ENCODE results near the gene PDGFA. TPM values are rescaled to one million over a fixed set of nuclear protein-coding genes. Genes with fewer than 3 reads are reported as not detected.
"Not testable (repeated sequence)": the region's sequence is repeated elsewhere in the genome, so short reads cannot be mapped to it uniquely, and the experiment has no call there.

Gene PDGFA
- total and polyA plus RNA-seq, 2 donors: 25.1 to 28.9 TPM

DNA sequence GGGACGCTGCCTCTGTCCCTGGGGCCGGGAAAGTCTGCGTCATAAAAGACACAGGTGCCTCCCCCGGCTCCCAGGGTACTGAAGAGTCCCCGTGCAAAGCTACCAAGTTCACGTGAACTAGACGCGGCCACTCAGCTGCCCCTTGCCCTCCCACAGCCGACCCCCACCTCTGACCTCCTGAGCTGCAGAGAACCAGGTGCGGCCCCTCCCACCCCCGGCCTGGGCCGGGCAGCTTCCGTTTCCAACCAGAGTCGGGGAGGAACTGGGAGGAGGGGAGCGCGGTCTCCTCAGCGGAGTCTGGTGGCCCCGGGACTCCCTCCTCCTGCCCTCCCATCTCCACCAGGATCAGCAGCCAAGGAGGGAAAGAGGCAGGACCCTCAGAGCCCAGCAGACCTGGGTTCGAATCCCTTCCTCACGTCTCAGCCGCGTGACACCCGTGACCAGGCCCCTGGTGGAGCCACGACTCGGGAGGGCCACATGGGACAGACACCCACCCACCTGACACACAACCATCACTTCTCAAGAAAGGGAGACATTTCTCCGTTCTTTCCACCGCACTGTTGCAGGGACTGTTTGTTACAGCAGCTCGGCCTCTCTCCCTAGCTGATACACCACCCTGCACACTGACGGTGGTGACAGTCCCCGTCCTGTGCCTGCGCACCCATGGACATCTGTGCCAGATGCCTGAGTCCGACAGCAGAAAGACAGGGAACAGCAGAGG lies 37.4 kb upstream of the PDGFA start:
- no peak overlapping the region for H3K4me3 ChIP-seq (ENCODE audit: low read depth, low read length)
- H3K36me3 ChIP-seq (ENCODE audit: insufficient read depth): no peaks in the 10 kb centered on the region
- no peaks in the 10 kb centered on the region for H3K4me1 ChIP-seq (ENCODE audit: insufficient read depth)
- no peak overlapping the region for H3K27ac ChIP-seq (ENCODE audit: low read depth)
- DNase-seq (ENCODE audit: extremely low spot score): no peak
- WGBS: 92% methylated on average over 32 of the region's 32 CpGs

DNA sequence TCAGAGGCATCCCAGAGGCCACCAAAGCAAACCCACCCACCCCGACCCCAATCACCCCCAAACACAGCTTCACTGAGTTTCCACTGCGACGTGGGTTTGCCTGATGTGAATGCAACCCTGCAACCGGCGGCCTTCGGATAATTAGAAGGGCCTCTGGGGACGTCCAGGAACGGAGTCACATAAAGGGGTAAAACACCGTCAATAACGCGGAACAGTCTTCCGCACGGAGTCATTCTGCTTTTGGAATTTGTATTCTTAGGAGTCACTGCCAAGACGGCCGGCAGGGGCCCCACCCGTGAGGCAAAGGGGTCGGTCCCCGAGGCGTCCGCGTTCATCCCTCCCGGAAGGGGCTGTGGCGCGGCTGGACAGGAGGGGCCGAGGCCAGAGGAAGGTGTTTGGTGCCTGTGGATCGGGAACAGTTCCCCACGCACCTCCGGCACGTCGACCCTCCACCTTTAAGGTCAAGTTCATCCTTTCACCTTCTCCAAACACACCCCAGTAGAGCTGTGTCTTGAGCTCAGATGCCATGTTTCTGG lies 36.7 kb upstream of the PDGFA start:
- DNase-seq (ENCODE audit: extremely low spot score): no peak
- H3K27ac ChIP-seq (ENCODE audit: low read depth): no peak overlapping the region
- no peak overlapping the region for H3K4me3 ChIP-seq (ENCODE audit: low read depth, low read length)
- H3K4me1 ChIP-seq (ENCODE audit: insufficient read depth): no peaks in the 10 kb centered on the region
- WGBS: 87% methylated on average over 30 of the region's 30 CpGs
- no peaks in the 10 kb centered on the region for H3K36me3 ChIP-seq (ENCODE audit: insufficient read depth)

DNA sequence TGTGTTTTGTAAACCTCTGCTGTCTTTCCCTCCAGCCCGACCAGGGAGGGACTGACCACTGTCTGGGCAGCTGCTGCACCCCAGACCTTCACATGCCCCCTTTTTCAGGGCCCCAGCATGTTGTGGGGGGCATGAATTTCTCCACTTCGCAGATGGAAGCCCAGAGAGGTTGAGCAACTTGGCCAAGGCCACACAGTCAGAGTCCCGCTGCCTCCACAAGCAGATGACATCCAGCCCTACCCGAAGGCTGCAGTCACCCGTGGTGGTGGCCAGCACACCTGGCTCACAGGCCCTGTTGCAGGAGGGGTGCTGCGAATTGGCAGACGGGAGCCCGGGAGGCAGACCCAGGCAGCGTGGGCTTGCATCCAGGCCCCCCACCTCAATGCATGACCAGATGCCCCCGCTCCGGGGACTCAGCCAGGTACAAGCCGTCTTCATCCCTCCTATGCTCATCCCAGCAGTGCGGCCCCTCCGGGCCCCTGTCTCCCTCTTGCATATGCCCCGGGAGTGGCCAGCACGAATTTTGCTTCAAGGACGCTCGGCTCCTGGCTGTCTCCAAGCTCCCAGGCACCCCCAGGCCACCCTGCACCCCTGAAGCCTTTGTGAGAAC lies 36.0 kb upstream of the PDGFA start:
- Histone ChIP-seq H3K27ac (ENCODE audit: low read depth) (no peak overlapping the region), H3K36me3 (ENCODE audit: insufficient read depth) (no peaks in the 10 kb centered on the region), H3K4me3 (ENCODE audit: low read depth, low read length) (no peak overlapping the region), H3K4me1 (ENCODE audit: insufficient read depth) (no peaks in the 10 kb centered on the region)
- DNase-seq (ENCODE audit: extremely low spot score): no peak
- WGBS: 95% methylated on average over 18 of the region's 18 CpGs

DNA sequence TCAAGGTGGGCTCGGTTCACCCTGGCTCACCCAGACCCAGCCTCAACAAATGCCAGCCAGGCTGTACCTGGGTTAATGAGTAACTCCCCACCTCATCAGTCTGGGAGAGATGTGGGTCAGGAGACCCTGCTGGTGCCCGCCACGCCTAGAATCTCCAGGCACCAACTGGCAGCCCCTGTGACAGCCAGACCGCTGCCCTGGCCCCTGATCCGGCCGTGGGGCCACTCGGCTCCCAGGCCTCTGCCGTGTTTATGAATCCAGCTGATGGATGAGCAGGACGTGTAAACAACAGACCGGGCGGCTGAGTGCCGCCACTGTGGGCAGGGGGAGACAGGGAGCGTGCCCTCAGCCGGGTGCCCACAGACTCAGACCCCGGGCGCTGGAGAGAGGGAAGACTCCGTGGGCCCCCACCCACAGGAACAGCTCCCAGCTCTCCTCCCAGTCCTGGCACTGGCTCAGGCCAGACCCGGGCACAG lies 34.0 kb upstream of the PDGFA start:
- WGBS: 85% methylated on average over 18 of the region's 18 CpGs
- Histone ChIP-seq H3K27ac (ENCODE audit: low read depth) (no peak overlapping the region), H3K4me1 (ENCODE audit: insufficient read depth) (no peaks in the 10 kb centered on the region), H3K4me3 (ENCODE audit: low read depth, low read length) (no peak overlapping the region), H3K36me3 (ENCODE audit: insufficient read depth) (no peaks in the 10 kb centered on the region)
- no peak for DNase-seq (ENCODE audit: extremely low spot score)

DNA sequence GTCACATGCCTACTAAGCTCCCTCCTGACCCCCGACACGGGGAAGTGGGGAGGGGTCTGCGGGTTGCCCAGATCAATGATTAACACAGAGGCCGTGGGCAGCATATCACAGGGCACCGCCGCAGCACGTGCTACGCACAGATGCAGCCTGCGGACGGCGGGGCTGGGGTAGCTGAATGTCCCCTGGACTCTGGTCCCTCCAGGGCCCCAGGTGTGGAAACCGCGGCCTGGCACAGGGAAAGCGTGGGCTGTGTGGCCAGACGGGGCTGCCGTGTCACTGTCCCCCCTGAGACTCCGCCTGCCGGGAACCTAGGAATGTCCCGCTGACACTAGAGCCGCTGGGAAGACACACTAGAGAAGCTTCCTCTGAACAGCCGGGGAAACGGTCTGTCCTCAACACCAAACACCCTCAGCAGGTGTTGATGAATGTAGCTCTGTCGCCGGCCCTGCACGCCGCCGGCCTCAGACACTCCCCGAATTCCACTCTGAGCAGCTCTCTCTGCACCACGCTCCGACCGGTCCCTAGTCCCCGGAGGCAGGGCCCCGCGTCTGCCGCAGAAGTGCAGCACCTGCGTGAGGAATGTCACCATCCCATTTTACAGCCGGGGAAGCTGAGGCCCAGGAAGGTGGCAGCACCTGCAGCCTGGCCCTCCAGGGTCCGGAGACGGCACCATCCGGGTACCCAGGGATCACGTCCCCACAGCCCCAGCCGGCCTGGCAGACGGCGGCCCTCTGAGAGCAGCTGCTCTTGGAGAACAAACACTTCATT lies 33.4 kb upstream of the PDGFA start:
- no peak for DNase-seq (ENCODE audit: extremely low spot score)
- WGBS: 88% methylated on average over 44 of the region's 44 CpGs
- H3K4me3 ChIP-seq (ENCODE audit: low read depth, low read length): no peak overlapping the region

DNA sequence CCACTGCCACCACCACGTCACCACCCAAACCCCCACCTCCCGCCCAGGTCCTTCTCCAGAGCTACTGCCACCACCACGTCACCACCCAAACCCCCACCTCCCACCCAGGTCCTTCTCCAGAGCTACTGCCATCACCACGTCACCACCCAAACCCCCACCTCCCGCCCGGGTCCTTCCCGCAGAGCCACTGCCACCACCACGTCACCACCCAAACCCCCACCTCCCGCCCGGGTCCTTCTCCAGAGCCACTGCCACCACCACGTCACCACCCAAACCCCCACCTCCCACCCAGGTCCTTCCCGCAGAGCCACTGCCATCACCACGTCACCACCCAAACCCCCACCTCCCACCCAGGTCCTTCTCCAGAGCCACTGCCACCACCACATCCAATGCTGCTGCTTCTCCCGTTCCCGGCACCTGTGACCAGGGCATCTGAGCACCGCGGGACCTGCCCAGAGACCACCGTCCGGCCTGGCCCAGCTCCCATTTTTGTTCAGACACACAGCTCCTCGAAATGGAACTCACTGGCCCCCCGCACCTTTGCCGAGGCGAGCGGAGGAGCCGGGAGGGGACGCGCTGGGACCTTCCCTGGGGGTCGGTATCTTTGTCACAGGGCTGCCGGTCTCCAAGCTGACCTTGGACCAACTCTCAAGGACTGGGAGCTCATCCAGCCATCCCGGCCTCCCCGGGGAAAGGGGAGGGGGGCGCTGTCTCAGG lies 32.7 kb upstream of the PDGFA start:
- not testable (repeated sequence) for DNase-seq (ENCODE audit: extremely low spot score); H3K4me3 ChIP-seq (ENCODE audit: low read depth, low read length); H3K4me1 ChIP-seq (ENCODE audit: insufficient read depth); H3K27ac ChIP-seq (ENCODE audit: low read depth); H3K36me3 ChIP-seq (ENCODE audit: insufficient read depth)
- 86% methylated on average over 32 of the region's 32 CpGs for WGBS

More for the DNA sequence above, 33.4 kb upstream of the PDGFA start:
- no peaks in the 10 kb centered on the region for H3K36me3 ChIP-seq (ENCODE audit: insufficient read depth)
- H3K4me1 ChIP-seq (ENCODE audit: insufficient read depth): no peaks in the 10 kb centered on the region
- no peak overlapping the region for H3K27ac ChIP-seq (ENCODE audit: low read depth)

DNA sequence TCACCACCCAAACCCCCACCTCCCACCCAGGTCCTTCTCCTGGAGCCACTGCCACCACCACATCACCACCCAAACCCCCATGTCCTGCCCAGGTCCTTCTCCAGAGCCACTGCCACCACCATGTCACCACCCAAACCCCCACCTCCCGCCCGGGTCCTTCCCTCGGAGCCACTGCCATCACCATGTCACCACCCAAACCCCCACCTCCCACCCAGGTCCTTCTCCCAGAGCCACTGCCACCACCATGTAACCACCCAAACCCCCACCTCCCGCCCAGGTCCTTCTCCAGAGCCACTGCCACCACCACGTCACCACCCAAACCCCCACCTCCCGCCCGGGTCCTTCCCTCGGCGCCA lies 31.9 kb upstream of the PDGFA start:
- H3K36me3 ChIP-seq (ENCODE audit: insufficient read depth); DNase-seq (ENCODE audit: extremely low spot score); H3K4me1 ChIP-seq (ENCODE audit: insufficient read depth); H3K4me3 ChIP-seq (ENCODE audit: low read depth, low read length); H3K27ac ChIP-seq (ENCODE audit: low read depth): not testable (repeated sequence)
- 95% methylated on average over 9 of the region's 9 CpGs for WGBS

DNA sequence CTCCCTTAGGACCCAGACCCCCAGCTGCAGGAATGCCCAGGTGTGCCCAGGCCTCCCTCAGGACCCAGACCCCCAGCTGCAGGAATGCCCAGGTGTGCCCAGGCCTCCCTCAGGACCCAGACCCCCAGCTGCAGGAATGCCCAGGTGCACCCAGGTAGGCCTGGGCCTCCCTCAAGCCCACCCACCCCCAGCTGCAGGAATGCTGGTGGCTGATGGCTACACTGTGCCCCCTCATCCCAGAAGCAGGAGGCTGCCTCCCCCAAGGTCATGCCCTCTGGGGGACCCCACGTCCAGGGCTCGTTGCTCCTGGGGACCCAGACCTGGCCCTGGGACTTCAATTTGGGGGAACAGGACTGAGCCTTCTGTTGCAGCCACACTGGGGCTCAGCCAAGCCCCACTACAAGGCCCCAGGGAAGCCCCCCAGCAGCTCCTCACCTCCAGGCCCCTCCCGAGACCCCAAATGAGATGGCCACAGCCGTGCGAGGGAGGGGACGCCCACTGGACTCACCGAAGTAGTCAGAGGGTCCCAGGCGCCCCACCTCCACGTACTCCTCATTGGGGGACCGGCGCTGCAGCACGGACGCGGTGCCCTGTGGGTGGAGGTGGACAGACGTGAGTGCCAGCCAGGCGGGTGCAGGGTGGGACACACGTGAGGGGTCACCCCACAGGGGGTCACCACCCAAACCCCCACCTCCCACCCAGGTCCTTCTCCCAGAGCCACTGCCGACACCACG lies 31.4 kb upstream of the PDGFA start:
- no peaks in the 10 kb centered on the region for H3K4me1 ChIP-seq (ENCODE audit: insufficient read depth)
- no peak overlapping the region for H3K4me3 ChIP-seq (ENCODE audit: low read depth, low read length)
- WGBS: 95% methylated on average over 19 of the region's 19 CpGs
- no peak for DNase-seq (ENCODE audit: extremely low spot score)
- no peaks in the 10 kb centered on the region for H3K36me3 ChIP-seq (ENCODE audit: insufficient read depth)
- H3K27ac ChIP-seq (ENCODE audit: low read depth): no peak overlapping the region

DNA sequence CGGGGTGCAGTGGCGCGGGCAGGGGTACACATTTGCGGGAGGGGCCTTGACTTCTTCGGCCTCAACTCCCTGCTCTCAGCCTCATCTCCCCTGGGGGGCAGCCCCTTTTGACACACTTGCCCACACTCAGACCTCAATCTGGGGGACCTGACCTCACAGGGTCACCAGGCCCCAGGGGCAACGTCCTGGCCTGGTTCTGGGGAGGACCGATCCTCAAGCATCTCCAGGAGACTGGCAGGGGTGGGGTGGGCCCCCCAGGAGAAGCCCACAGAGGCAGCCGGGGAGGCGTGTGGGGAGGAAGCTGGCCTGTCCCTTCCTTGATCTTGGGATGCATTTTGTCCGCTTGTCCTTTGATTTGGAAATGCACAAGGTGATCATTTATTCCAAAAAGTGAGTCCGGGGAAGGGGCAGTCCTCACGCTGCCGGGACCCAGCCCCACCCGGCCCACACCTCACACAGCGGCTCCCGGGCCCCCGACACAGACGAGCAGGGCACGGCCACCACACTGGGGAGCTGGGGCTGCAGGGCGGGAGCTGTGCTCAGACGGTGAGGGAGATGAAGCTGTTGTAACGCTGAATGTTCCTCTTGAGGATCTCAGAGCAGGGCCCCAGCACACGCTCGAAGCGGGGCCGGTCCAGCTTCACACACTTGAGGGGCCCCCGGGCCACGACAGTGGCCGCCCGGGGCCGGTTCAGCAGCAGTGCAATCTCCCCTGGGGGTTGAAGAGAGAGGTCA lies 30.4 kb upstream of the PDGFA start:
- H3K4me3 ChIP-seq (ENCODE audit: low read depth, low read length): no peak overlapping the region
- no peak for DNase-seq (ENCODE audit: extremely low spot score)
- WGBS: 95% methylated on average over 31 of the region's 31 CpGs
- no peak overlapping the region for H3K27ac ChIP-seq (ENCODE audit: low read depth)
- H3K36me3 ChIP-seq (ENCODE audit: insufficient read depth): no peaks in the 10 kb centered on the region
- no peaks in the 10 kb centered on the region for H3K4me1 ChIP-seq (ENCODE audit: insufficient read depth)

DNA sequence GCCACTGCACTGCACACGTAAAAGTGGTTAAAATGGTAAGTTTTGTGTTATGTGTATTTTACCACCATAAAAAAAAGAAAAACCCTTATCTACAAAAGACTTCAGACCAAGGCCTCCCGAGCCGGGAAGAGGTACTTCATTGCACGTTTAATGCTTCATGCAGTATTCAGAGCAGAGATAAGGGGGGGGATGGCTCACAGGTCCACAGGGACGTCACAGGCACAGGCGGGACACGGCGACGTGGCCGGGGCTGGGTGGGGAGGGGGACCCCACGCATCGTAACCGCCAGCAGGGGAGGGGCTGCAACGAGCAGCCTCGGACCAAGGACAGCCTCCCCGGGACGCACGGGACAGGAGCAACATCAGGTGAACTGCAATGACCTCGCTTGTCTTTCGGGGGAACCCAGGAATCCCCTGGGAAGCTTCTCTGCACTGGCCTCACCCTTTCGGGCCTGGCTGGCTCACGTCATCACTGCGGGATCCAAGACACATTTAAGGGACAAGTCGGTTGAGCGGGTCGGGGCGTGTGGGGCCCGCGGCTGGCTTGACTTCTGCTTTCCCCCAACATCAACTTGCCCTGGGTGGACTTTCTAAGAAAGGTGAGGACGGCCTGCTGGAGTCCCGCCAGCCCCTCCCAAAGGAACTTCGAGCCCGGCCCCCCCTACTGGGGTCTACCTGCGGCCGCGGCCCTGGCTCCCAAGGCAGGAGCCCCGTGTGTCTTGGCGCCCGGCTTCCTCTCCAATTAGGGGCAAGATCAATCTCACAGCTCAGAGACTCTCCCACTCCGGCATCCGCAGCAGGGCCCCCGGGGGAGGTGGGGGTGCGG lies 29.6 kb upstream of the PDGFA start:
- Histone ChIP-seq H3K27ac (ENCODE audit: low read depth) (no peak overlapping the region), H3K4me3 (ENCODE audit: low read depth, low read length) (no peak overlapping the region), H3K36me3 (ENCODE audit: insufficient read depth) (no peaks in the 10 kb centered on the region), H3K4me1 (ENCODE audit: insufficient read depth) (no peaks in the 10 kb centered on the region)
- WGBS: 88% methylated on average over 43 of the region's 43 CpGs
- no peak for DNase-seq (ENCODE audit: extremely low spot score)

DNA sequence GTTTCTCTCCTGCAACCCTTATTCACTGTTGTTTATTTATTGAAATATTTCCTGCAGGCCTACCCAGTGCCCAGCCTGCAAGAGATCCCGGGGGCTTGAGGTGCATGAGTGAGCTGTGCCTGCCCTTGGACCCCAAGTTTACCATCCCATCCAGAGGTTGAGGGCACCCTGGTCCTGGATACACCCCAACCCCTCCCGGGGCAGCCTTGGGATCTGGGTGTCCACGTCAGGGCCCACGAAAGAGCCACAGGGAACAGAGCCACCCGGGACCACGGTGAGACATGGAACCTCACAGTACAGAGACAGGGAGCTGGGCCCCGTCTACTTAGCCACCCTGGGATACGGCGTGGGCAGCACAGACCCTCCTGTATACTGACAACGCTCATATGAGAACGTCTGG lies 28.8 kb upstream of the PDGFA start:
- no peaks in the 10 kb centered on the region for H3K4me1 ChIP-seq (ENCODE audit: insufficient read depth)
- DNase-seq (ENCODE audit: extremely low spot score): no peak
- no peaks in the 10 kb centered on the region for H3K36me3 ChIP-seq (ENCODE audit: insufficient read depth)
- H3K4me3 ChIP-seq (ENCODE audit: low read depth, low read length): no peak overlapping the region
- WGBS: 94% methylated on average over 11 of the region's 11 CpGs
- H3K27ac ChIP-seq (ENCODE audit: low read depth): no peak overlapping the region

DNA sequence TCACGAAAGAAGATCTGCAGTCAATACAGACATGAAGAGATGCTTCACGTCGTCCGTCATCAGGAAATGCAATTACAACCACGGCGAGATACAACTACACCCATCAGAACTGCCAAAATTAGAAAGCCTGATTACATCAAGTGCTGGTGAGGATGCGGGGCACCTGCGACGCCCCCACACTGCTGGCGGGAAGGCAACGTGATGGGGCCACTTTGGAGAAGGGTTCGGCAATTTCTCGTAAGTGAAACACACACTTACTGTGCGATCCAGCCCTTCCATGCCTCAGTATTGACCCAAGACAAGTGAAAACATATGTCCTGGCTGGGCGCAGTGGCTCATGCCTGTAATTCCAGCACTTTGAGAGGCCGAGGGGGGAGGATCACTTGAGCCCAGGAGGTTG lies 25.8 kb upstream of the PDGFA start:
- DNase-seq (ENCODE audit: extremely low spot score): no peak
- WGBS: 93% methylated on average over 16 of the region's 16 CpGs
- no peaks in the 10 kb centered on the region for H3K36me3 ChIP-seq (ENCODE audit: insufficient read depth)

More for the DNA sequence above, 25.8 kb upstream of the PDGFA start:
- H3K4me1 ChIP-seq (ENCODE audit: insufficient read depth): no peaks in the 10 kb centered on the region
- no peak overlapping the region for H3K4me3 ChIP-seq (ENCODE audit: low read depth, low read length)
- no peak overlapping the region for H3K27ac ChIP-seq (ENCODE audit: low read depth)

Data from urinary bladder (tissue), 4 donors.